GM21447 (cell line): Measurements from ENCODE around the gene NDUFB6.
"Not testable (repeated sequence)": the region's sequence is repeated elsewhere in the genome, so short reads cannot be mapped to it uniquely, and the experiment has no call there.

Experiments used
- ATAC-seq: cut with Tn5 transposase; IDR thresholded peaks from one replicate; pipeline ENCODE4 v1.9.1; 2021; ENCODE audit not compliant: unreplicated experiment

The NDUFB6 gene

DNA sequence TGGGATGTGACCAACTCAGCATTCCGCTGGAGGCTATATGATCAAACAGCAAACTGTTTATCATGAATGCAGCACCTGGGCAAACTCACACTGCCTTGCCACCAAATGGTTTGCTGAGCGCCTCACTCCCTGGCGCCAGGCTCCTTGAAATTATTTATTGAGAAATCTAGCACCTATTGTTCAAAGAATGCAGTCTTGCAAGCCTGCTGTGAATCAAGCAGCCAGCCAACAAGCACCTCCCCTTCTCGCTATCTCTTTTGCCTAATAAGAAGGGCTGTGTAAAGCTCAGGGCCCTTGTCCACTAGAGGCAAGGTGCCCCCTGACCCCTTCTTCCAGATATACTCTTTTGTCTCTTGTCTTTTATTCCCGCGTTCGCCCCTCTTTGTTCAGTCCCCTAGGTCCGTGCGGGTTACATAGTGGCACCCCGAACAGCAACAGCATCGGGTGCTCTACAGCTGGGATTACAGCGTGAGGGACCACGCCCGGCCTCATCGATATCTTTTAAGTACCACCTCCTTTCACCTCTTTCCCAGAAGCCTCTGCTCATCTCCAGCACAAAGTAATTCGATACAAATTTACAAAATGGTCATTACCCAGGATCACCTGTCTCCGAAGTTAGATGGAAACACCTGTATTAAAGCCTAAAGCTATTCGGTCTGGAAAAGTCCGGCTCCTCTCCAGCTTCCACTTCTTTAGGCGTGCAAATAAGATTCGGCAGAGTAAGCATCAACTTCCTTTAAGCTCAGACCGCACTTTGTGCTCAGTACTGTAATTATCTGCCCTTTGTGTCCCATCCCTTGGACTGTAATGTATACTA is 47.9 kb downstream of the NDUFB6 start:
- peak; percentile 29 for ATAC-seq

DNA sequence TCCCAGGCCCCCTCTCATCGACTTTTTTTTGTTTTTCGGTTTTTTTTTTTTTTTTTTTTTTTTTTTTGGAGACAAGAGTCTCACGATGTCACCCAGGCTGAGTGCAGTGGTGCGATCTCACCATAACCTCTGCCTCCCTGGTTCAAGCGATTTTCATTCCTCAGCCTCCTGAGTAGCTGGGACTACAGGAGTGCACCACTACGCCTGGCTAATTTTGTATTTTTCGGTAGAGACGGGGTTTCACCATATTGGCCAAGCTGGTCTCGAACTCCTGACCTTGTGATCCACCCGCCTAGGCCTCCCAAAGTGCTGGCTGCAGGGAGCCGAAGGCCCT is 48.4 kb downstream of the NDUFB6 start:
- not testable (repeated sequence) for ATAC-seq

DNA sequence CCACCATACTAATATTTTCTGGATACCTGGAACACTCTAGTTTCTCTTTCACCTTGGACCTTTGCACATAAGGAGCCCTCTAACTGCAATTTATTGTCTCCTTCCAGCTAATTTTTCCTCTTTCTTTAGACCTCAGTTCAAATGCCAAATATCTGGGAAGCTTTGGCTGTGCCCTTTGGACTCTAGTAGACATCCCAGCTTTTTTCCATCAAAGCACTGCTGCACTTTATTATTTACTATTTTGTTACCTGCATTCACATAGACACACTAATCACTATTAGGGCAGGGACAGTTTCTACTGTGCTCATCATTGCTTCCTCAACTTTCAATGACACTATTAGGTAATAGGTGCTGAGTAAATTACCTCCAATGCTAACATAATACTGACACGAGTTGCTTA is 49.0 kb downstream of the NDUFB6 start:
- no peak for ATAC-seq

DNA sequence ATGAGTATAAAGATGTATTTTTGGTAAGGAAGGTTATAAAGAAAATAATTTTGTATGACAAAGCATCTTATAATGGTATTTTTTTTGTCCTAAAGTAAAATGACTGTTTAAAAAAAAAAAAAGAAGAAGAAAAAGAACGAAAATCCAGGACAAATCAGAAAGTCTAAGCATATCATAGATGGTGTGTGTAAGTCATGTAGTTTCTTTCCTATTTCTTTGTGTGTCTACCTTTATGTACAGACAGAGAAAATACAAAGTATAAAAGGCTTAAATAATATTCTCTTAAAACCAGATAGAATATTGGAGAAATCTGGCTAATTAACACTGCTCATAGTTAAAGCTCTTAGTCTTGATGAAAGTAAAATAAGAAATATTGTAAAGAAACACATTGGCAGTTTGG is 54.7 kb downstream of the NDUFB6 start:
- ATAC-seq = no peak

DNA sequence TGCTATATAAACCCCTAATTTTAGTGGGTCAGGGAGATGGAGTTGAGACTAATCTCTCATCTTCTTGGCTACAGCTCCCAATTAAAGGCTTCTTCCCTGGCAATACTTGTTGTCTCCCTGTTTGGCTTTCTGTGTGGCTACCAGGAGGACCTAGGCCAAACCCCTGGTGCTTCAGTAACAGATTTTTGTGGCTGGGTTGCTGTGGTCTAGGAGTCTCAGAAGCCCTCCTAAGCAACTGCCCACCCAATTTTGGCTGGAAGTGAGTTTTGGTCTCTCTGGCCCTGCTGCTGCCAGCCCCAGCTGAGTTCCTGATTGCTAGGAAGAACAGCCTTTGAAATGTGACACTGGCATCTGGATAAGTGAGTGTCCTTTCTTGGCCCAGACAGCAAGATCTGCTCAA is 56.7 kb downstream of the NDUFB6 start:
- no peak for ATAC-seq

DNA sequence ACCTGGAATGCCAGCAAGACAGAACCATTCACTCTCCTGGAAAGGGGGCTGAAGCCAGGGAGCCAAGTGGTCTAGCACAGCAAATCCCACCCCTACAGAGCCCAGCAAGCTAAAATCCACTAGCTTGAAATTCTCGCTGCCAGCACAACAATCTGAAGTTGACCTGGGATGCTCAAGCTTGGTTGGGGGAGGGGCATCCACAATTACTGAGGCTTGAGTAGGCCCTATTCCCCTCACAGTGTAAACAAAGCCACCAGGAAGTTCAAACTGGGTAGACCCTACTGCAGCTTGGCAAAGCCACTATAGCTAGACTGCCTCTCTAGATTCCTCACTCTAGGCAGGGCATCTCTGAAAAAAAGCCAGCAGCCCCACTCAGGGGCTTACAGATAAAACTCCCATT is 64.2 kb downstream of the NDUFB6 start:
- ATAC-seq = no peak

DNA sequence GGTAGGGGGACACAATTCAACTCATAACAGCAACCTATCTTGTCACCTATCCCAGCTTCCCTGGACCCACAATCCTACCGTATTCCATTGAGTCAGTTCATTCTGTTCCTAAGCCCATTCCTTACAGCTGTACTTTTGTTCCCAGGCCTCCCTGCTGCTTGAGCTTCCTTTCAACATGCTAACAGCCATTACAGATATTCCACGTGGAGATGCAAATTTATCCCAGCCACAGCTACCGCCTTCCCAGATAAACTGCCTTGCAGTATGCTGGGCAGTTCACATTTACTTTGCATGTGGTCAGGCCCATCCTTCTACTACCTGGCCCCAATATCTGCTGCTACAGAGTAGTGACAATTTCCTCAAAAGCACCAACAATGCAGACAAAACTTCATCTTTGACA is 70.0 kb downstream of the NDUFB6 start:
- no peak for ATAC-seq
